HFFc6 (cell line): Measurements from ENCODE around the gene CTTNBP2NL. TPM values are rescaled to one million over a fixed set of nuclear protein-coding genes. Genes with fewer than 3 reads are reported as not detected.

Source experiments
- DNase-seq: peaks from one replicate; pipeline ENCODE4 v3.0.0-alpha.2; 2018
- H3K27ac Mint-ChIP-seq: 2 replicates; pipeline ENCODE4 v1.8.0; 2020; ENCODE audit warnings: mild to moderate bottlenecking, mixed read lengths
- H3K27me3 Mint-ChIP-seq: 2 replicates; pipeline ENCODE4 v1.8.0; 2021; ENCODE audit warnings: mild to moderate bottlenecking, moderate library complexity, mixed read lengths; ENCODE audit not compliant: insufficient read depth
- H3K36me3 Mint-ChIP-seq: 2 replicates; pipeline ENCODE4 v1.8.0; 2021; ENCODE audit warnings: low read depth, mixed read lengths
- H3K4me1 Mint-ChIP-seq: 2 replicates; pipeline ENCODE4 v1.8.0; 2020; ENCODE audit warnings: low read depth, mixed read lengths
- H3K4me3 Mint-ChIP-seq: 2 replicates; pipeline ENCODE4 v1.8.0; 2020; ENCODE audit warnings: mild to moderate bottlenecking, moderate library complexity, mixed read lengths
- H3K9me3 Mint-ChIP-seq: 2 replicates; pipeline ENCODE4 v1.8.0; 2020; ENCODE audit warnings: mild to moderate bottlenecking, mixed read lengths
- total RNA-seq, 6 experiments: library from RNA; stranded (reverse); fragmentation: NEBNext Ultra II Directional; extraction: Animal tissue kit (Norgen Biotek cat#: 25700); gene quantifications; 2 replicates in 1 of 6; 3 replicates in 5 of 6; pipeline ENCODE4 v1.2.3, GENCODE V29; 2021
- TF ChIP-seq, protein P1 (sequence below): fragments of 200-600 bp; sonication (generic); IDR thresholded peaks from 2 replicates; pipeline ENCODE4 v1.5.0; 2021; ENCODE audit warnings: antibody characterized with exemption, mild to moderate bottlenecking

Gene CTTNBP2NL
- total RNA-seq, 6 experiments from 2014 or later, result 71.9 to 80.8 (median 76.5) TPM

DNA sequence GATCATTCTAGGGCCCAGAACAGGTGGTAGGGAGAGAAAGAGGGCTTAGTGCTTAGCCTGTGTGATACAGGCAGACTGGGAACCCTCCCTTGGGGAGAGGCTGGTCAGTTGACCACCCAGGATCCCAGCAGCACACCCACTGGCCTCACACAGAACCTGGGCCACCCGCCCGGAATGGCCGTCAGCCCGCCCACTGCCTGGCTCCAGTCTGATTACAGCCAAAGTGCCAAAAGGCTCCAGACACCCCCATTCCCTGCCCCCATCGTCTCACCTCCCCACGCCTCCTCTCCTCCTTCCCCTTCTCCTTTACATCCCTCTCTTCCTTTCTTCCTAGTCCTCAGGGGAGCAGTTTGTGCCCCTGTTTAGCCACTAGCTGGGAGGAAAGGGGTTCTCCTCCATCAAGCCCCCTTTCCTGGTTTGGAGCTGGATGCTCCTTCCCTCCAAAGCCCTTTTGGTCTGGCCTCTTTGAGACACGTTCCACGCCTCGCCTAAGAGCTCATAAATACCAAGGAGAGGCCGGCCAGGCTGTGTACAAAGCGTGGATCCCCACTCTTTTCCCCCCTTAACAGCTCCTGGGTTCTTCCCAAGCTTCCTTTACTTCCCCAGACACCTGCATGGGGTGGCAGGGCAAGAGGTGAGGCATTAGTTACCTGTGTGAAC, 108.1 kb downstream of the CTTNBP2NL start:
- H3K9me3 Mint-ChIP-seq, result no peaks in the 10 kb centered on the region
- no peak overlapping the region for H3K27ac Mint-ChIP-seq
- DNase-seq, result no peak
- H3K4me1 Mint-ChIP-seq, result peaks cover 20% of the 10 kb centered on the region
- no peak overlapping the region for H3K4me3 Mint-ChIP-seq
- no peaks in the 10 kb centered on the region for H3K36me3 Mint-ChIP-seq
- TF ChIP-seq, protein P1, sequence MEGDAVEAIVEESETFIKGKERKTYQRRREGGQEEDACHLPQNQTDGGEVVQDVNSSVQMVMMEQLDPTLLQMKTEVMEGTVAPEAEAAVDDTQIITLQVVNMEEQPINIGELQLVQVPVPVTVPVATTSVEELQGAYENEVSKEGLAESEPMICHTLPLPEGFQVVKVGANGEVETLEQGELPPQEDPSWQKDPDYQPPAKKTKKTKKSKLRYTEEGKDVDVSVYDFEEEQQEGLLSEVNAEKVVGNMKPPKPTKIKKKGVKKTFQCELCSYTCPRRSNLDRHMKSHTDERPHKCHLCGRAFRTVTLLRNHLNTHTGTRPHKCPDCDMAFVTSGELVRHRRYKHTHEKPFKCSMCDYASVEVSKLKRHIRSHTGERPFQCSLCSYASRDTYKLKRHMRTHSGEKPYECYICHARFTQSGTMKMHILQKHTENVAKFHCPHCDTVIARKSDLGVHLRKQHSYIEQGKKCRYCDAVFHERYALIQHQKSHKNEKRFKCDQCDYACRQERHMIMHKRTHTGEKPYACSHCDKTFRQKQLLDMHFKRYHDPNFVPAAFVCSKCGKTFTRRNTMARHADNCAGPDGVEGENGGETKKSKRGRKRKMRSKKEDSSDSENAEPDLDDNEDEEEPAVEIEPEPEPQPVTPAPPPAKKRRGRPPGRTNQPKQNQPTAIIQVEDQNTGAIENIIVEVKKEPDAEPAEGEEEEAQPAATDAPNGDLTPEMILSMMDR, result no peak
- H3K27me3 Mint-ChIP-seq, result peaks cover 7% of the 10 kb centered on the region; the same call in 1 of the 2 replicates

DNA sequence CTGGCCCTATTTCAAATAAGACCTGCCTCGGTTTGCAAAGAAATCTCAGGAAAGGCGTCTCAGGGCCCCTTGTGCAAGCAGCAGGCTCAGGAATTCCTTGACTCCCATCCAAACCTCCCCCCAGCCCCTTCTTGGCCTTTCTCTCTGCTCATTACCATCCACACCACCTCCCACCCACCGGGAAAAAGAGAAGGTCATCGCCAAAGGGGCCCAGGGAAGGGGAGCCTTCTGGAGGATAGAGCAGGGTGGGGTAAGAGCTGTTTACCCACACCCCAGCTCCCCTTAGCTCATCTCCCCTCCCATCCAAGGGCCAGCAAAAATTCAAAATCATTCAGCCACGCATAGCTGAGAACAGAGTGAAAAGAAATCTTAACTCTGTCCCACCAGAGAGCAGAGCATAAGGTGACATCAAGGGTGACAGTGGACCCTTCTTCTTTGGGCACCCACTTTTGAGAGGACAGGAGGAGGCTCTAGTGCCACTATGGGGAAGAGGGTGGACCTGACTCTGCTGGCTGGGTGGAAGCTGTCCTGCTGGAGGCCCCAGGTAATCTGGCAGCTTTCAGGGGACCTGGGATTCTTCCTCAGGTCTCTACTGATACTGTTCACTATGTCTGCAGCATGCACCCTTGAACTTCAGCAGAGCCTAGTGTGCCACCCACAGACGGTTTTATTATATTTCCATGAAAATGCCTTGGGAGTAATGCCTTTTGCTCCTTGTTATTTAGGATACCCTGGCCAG, 108.8 kb downstream of the CTTNBP2NL start:
- peaks cover 20% of the 10 kb centered on the region for H3K4me1 Mint-ChIP-seq
- no peak overlapping the region for H3K27ac Mint-ChIP-seq

DNA sequence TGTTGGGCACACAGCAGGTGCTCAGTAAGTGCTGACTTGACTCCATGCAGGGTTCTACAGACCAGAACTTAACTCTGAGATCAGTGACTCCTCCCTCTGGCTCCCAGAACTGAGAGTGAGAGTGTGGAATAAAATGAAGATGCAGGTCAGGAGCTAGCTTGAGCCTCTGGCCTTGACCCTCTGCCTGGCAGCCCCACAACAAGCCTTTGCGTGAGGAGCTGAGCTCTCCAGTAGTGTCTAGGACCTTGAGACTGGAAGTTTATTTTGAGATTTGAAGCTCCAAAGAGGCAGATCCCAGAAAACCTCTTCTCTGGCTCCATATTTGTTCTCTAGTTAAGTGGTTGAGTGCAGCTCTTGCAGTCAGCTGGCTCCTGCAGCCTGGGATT, 109.4 kb downstream of the CTTNBP2NL start:
- Mint-ChIP-seq H3K9me3 (no peaks in the 10 kb centered on the region), H3K4me3 (no peak overlapping the region), H3K36me3 (no peaks in the 10 kb centered on the region), H3K27ac (no peak overlapping the region), H3K4me1 (peaks cover 20% of the 10 kb centered on the region), H3K27me3 (peaks cover 11% of the 10 kb centered on the region; the same call in 1 of the 2 replicates)
- TF ChIP-seq, protein P1, result no peak
- DNase-seq, result no peak

More for the DNA sequence above, 108.8 kb downstream of the CTTNBP2NL start:
- Mint-ChIP-seq H3K36me3 (no peaks in the 10 kb centered on the region), H3K4me3 (no peak overlapping the region), H3K9me3 (no peaks in the 10 kb centered on the region), H3K27me3 (peaks cover 10% of the 10 kb centered on the region; the same call in 1 of the 2 replicates)
- TF ChIP-seq, protein P1, result no peak
- no peak for DNase-seq

DNA sequence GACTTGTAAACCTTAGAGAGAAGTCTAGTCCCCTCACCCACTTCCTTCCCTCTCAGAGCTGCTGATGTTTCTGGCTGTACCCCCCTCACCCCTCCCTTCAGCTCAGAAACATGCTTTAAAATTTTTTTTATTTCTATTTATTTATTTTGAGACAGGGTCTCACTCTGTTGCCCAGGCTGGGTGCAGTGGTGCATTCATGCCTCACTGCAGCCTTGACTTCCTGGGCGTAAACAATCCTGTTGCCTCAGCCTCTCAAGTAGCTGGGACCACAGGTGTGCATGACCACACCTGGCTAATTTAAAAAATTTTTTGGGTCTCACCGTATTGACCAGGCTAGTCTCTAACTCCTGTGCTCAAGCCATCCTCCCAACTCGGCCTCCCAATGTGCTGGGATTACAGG, 109.9 kb downstream of the CTTNBP2NL start:
- TF ChIP-seq, protein P1, result no peak
- no peak overlapping the region for H3K4me3 Mint-ChIP-seq
- H3K9me3 Mint-ChIP-seq, result no peaks in the 10 kb centered on the region
- H3K27ac Mint-ChIP-seq, result no peak overlapping the region
- DNase-seq, result no peak
- H3K4me1 Mint-ChIP-seq, result peaks cover 20% of the 10 kb centered on the region
- H3K36me3 Mint-ChIP-seq, result no peaks in the 10 kb centered on the region
- H3K27me3 Mint-ChIP-seq, result peaks cover 11% of the 10 kb centered on the region; the same call in 1 of the 2 replicates

DNA sequence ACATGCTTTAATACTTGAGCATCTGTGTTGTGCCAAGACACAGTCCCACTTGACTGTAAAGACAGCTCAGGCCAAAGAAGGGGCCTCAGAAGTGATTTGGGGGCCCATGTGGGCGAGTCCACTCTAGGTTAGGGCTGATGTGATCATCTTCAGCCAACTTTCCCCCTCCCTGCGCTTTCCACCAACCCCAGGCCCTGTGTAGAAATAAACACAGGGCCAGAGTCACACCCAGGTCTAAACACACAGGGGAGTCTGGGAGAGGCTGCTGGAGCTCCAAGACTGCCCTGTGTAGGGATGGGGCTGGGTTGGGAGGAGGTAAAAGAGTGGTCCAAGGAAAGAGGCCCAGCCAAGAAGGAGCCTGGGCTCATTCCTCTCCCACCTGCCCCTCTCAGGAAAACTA, 110.3 kb downstream of the CTTNBP2NL start:
- no peak for DNase-seq
- Mint-ChIP-seq H3K4me1 (peaks cover 18% of the 10 kb centered on the region), H3K9me3 (no peaks in the 10 kb centered on the region), H3K36me3 (no peaks in the 10 kb centered on the region), H3K27ac (no peak overlapping the region), H3K27me3 (peaks cover 11% of the 10 kb centered on the region; the same call in 1 of the 2 replicates), H3K4me3 (no peak overlapping the region)
- TF ChIP-seq, protein P1, result no peak
